Effector CD8-positive, alpha-beta T cell (primary cell): ENCODE measurements around the gene TMEM273.

Source experiments
- DNase-seq: peaks from one replicate; lab custom pipeline; 2025; lab: John Stamatoyannopoulos, UW

The TMEM273 gene

GRCh38 chr10:49164559-49165188, 23.5 kb downstream of the TMEM273 start:
- no peak for DNase-seq

- DNase-seq, result no peak
Observed at GRCh38 chr10:49163741-49164140, 24.4 kb downstream of the TMEM273 start.

DNA sequence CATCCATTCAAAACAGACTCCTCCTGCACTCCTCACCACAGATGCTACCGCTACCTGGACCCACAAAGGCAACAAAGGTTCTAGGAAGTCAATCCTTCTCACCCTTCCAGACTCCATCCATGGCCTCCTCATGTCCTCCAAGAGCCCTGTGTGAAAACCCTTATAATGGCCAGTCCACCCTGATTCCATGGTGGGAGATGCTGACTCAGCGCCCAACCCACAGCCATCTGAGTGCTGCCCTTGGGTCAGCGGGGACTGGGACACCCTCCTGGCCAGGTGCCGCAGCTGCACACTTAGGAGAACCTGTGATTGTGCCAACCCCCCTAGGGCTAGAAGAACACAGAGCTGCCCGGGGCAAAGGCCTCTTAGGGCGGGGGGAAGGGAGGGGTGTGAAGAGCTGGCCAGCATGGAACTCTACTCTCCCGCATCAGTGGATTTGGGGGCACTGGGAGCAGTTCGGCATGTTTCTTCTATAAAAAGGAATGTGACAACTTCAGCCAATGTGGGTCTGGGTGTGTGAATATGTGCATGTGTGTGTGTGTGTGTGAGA, 25.4 kb downstream of the TMEM273 start:
- DNase-seq, result no peak

DNA sequence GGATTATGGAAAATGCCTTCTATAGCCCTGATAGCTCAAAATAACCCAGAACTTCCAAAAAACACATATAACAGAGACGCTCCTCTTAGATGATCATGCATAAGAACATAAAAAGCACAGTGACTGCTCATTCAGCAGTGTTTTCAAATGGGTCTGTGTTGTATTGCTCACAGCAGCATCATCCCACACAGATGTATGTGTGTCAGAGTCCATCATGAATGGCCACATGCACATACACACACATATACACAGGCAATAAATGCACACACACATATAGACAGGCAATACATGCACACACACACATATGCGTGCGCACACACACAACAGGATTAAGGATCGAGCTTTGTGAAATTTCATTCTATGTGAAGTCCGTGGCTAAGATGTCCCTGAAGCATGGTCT, 26.1 kb downstream of the TMEM273 start:
- no peak for DNase-seq

DNA sequence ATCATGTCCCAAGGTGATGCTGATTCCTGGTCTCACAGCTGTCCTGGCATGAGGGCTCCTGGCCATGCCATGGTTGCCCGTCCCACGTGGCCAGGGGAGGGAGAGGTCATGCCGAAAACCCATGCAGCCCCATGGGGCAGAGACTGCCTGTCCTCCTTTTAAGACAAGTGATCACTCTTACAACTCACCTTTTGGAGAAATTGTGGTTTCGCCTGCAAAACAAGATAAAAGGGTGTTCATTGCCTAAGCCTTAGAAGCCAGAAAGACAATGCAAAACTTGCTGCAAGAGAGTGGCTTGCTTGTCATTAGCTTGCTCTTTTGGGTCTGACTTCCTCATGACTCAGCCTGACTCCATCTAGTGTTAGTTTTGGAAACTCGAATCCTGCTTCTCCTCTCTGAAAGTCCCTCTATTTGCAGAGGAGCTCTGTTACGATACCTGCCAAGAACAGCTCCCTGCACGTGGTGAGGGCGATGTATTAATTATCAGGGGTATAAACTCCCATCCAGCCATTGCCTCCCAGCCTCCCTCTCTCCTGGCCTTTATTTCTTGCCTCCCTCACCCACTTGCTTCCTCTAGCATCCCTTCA, 26.7 kb downstream of the TMEM273 start:
- no peak for DNase-seq

- DNase-seq, result no peak
Observed at GRCh38 chr10:49160814-49161213, 27.4 kb downstream of the TMEM273 start.

DNA sequence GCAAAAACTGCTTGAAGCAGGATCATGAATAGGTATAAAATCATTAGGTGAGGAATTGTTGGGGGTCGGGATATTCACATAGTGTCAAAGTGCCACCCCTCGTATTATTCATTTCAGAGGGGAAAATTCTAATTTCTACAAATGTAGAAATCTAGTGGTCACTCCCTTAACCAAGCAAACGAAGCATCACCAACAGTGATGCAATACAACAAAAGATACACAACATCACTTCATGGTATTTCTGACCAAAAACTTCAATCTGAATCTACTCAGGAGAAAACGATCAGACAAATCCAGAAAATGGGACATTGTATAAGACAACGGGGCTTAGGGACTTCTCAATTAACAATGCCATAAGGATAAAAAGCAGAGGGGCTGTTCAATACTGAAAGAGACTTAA, 28.1 kb downstream of the TMEM273 start:
- DNase-seq, result no peak

DNA sequence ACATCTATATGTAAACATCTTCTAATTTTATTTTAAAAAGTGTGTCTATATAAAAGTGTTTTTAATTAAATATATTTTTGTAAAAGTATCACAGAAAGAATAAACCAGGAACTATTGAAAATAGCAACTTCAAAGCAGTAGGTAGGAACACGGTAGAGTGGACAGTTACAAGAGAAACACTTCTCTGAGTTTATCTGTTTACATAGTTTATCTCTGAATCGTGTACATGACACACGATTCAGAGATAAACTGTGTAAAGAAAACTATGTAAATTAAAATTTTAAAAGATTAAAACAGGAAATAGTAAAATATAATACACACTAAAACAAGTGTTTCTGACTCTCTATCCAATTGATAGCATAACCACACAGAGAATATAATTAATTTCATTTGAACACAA, 29.3 kb downstream of the TMEM273 start:
- DNase-seq, result no peak

DNA sequence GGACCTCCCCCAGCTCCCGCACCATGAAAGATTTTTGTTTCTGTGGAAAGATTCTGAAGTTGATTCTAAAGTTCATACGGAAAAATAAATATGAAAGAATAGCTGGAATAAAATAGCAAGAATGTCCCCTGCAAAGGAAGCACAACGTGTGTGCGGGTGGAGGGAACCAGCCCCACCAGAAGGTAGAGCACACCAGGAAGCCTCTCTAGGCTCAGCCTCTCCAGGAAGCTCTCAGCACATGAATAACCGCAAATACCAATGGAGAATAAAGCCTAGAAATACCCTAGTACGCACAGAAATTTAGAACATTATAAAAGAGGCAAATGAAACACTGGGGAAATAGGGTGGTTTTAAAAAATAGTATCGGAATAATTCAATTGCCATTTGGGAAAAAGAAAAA, 29.8 kb downstream of the TMEM273 start:
- DNase-seq, result no peak

DNA sequence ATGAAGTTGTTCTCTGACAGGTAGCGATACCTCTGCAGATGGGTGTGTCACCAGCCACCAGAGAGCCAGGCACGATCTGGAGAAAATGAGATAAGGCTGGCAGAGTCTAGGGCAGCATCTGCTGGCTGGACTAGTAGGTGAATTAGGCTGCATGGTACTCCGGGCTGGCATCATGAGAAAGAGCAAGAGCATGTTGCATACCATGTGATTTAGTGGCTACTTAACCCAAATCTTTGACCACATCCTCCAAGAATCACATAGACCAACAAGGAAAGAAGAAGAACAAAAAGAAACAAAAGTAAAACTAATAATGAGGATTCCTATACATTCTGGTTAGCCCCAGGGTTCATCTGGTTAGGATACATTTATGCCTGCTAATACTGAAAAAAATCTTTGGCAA, 31.0 kb downstream of the TMEM273 start:
- no peak for DNase-seq

- DNase-seq, result no peak
Observed at GRCh38 chr10:49154641-49155040, 33.5 kb downstream of the TMEM273 start.

GRCh38 chr10:49153971-49154370, 34.2 kb downstream of the TMEM273 start:
- no peak for DNase-seq

GRCh38 chr10:49153115-49153514, 35.1 kb downstream of the TMEM273 start:
- no peak for DNase-seq

DNA sequence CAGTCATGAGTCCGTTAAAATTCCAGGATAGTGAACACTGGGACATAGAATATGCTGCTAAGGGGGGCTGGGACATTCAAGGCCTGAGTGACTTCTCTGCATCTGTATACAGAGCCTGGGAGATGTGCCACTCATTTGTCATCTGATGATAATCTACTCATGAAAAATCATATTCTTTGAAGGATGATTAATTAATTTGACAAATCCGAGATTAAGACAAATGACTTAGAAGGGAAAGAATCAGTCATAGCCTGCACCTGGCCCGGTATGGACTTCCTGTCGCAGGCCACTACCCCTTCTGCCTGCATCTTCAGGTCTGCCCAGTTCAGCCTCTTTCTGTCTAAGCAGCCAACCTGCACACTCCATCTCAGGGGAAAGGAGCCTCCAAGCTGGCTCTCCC, 35.5 kb downstream of the TMEM273 start:
- DNase-seq, result no peak

DNA sequence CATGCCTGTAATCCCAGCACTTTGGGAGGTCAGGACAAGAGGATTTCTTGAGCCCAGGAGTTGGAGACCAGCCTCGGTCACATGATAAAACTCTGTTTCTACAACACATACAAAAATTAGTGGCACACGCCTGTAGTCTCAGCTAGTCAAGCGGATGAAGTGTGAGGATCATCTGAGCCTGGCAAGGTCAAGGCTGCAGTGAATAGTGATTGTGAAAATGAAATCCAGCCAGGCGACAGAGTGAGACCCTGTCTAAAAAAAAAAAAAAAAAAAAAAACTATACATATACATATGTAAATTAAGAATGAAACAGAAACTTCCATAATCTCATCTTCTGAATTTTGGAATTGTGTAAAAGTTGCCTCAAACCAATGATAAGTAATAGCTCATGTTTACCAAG, 36.2 kb downstream of the TMEM273 start:
- no peak for DNase-seq

GRCh38 chr10:49151481-49151880, 36.7 kb downstream of the TMEM273 start:
- DNase-seq, result no peak

GRCh38 chr10:49151025-49151445, 37.2 kb downstream of the TMEM273 start:
- DNase-seq, result no peak

DNA sequence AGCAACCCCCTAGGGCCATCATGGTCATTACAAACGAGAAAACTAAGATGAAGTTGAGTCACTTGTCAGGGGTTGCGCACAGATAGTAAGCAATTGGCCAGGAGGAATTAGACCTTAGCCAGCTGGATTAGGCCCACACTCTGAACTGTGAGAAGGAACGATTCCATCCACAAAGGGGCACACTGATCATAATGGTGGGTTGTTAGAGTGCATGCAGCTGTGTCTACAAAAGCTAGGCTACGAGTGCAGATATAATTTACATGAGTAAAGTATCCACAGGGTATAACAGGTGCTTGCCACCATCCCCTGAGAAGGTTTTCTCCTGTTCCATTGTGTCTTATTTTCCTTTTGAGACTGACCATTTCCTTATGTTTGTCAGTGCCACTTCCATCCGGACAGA, 37.8 kb downstream of the TMEM273 start:
- DNase-seq, result no peak

- no peak for DNase-seq
Observed at GRCh38 chr10:49149881-49150280, 38.3 kb downstream of the TMEM273 start.

GRCh38 chr10:49144058-49144720, 44.0 kb downstream of the TMEM273 start:
- no peak for DNase-seq

DNA sequence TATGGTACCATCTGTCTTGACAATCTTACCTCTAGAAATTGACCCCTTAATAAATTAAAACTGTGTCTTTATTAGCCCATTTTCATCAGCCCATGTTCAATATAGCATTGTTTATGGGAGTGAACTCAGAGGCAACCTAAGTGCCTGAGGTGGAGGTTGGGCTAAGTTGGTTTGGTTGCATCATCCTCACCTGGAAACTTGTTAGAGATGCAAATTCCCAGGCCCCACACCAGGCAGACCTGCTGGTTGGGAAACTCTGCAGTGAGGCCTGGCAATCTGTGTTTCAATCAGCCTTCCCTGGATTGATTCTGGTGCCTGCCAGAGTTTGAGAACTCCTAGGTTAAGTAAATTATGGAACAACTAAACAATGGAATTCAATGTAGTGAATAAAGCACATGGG, 44.9 kb downstream of the TMEM273 start:
- no peak for DNase-seq

- no peak for DNase-seq
Observed at GRCh38 chr10:49141541-49142332, 46.5 kb downstream of the TMEM273 start.
